Measurements from ENCODE around the gene FBXO38.
A peak's percentile ranks its signal among the peaks of the same experiment; 100 is the strongest.

Gene FBXO38

GRCh38 chr5:148474025-148474511 is 90.3 kb downstream of the FBXO38 start:
- DNase-seq (ENCODE audit: low spot score), result no peak

- no peak for DNase-seq (ENCODE audit: low spot score)
Measured at GRCh38 chr5:148476302-148476701, 92.5 kb downstream of the FBXO38 start.

- no peak for DNase-seq (ENCODE audit: low spot score)
Measured at GRCh38 chr5:148477429-148477828, 93.7 kb downstream of the FBXO38 start.

GRCh38 chr5:148482196-148482595 is 98.4 kb downstream of the FBXO38 start:
- DNase-seq (ENCODE audit: low spot score), result no peak

DNA sequence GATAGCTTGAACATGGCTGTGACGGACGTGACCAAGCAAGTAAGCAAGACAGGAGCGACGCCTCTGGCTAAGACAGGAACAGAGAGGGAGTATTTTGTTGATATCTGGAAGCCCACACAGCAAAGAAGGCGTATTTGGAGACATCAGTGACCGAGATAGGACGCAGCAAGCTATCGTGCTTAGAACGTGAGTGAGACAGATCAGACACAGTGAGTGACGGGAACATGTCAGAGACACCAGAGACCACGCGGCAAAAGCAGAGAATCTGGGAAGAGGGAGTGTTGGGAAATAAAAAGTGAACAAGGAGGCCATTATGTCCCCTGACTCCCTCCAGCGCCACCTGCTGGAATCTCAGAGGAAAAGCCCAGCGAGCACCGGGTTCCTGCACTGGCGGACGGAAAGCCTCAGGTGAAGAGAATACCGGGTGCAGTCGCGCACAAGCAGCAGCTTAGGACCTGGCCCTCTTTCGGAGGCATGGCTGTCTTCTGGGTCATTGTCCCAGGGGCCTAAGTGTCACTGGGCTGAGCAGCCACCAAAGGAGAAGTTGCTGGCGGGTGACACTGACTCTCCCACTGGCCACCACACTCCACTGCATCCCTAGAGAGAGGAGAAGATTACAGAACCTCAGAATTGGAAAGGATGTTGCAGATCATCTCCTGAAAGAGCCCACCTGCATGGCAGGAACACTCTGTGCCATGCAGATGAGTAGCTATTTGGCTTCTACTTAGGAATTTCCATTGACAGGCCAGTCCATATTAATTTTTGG is 99.1 kb downstream of the FBXO38 start:
- DNase-seq (ENCODE audit: low spot score), result peak; percentile 69

DNA sequence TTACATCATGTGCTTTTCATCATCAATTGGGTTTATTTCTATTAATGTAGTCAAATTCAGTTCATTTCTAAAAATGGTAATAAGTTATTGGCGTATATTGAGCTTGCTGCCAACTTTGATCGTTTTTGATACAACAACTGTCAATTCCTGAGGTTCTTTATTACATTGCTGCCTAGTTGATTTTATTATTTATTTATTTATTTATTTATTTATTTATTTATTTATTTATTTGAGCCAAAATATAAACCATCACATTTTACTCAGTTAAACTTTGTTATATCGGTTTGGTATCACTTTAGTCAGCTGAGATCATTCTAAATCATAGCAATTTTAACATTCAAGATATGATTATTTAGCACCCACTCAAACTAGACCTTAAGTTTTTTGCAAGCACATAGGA is 100.0 kb downstream of the FBXO38 start:
- DNase-seq (ENCODE audit: low spot score), result no peak

DNA sequence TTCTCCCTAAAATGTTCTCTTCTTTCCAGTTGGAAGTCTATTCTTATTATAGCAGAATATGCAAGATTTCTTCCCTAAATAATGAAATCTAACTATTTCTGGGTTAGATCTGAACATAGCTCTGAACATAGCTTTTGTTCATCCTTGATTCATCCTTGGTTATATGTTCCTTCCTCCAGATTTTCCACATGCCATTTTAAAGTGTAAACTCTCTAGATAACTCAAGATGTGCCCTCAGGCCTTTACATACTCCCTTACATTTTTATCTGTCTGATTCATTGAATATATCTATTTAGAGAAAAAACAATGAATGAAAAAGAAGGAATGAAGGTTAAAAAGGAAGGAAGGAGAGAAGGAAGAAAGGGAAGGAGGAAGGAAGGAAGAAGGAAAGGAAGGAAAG is 100.9 kb downstream of the FBXO38 start:
- no peak for DNase-seq (ENCODE audit: low spot score)

DNA sequence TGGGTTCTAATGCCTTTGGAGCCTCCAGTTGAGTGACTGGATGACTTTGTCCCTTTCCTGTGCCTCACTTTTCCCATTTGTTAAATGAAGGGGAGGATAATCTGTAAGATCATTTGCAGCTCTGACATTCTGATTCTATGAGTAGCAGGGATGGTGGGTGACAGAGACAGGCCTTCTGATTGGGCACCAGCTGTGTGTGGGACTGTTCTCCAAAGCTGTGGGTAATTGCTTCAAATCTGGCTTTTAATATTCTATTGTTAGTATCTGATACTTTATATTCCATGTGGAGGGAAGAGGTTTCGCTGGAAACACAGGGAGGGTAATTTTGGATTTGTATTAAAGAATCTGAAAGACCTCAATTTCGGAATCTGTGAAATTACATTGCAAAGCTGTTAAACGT is 102.7 kb downstream of the FBXO38 start:
- no peak for DNase-seq (ENCODE audit: low spot score)

DNA sequence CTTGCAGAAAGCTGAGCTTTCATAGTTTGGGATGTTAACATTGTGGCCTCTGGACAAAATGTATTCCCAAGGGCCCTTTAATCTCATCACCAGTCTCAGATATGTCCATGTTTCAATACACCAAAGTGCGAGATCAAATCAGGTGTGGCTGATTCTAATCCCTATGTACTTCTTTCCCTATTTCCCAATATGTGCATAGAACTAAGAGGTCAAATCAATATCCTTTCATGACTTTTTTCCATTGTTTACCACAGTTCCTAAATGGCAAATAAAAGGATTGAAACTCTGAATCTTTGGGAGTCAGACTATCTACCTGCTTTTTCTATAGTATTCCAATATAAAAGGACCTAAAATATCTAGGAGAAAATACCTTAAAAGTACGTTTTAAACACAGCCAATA is 105.0 kb downstream of the FBXO38 start:
- DNase-seq (ENCODE audit: low spot score), result no peak

GRCh38 chr5:148491015-148491792 is 107.4 kb downstream of the FBXO38 start:
- DNase-seq (ENCODE audit: low spot score), result no peak

GRCh38 chr5:148491793-148492184 is 108.0 kb downstream of the FBXO38 start:
- no peak for DNase-seq (ENCODE audit: low spot score)

DNA sequence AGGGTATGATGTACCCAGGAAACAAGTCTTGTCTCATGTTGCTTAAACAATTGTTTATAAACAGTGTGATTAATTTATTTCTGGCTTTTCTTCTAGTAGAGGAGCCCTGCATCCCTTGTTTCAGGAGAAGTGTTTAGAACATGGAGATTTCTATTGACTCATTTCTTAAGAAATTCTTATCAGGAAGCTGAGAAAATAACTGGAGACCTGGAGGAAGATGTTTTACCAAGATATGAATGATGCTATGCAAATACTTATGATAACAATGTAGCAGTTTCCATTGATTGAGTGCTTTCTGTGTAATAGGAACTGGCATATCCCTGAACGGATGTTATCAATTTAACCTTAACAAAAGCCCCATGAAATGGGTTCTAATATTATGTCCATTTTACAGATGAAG is 108.6 kb downstream of the FBXO38 start:
- no peak for DNase-seq (ENCODE audit: low spot score)

Data from activated CD4-positive, alpha-beta T cell treated with anti-CD3 and anti-CD28 coated beads, Interleukin-2, Interleukin-4, amounts not matched to agents 100 ng/mL and 50 ng/mL, durations not matched to agents 16 hours and 8 hours (primary cell).